Loucy (cell line): ENCODE results near the gene GNB5.

ENCODE experiments used
- CTCF ChIP-seq: fragments of 200-600 bp; sonication (generic); conservative IDR thresholded peaks from 2 replicates; pipeline ENCODE4 v1.5.1; 2014; ENCODE audit warnings: mild to moderate bottlenecking, antibody characterized with exemption, low read length
- EZH2phosphoT487 ChIP-seq: fragments of 200-600 bp; IDR thresholded peaks from 2 replicates; pipeline ENCODE4 v1.6.1; 2018; ENCODE audit warnings: antibody characterized with exemption, mild to moderate bottlenecking, moderate library complexity, borderline replicate concordance

- TF ChIP-seq CTCF, result no peak
- TF ChIP-seq EZH2phosphoT487, result no peak
Measured at GRCh38 chr15:52181938-52182780, 9.0 kb downstream of the GNB5 start.
